ENCODE measurements around the gene UPB1.

UPB1 gene

DNA sequence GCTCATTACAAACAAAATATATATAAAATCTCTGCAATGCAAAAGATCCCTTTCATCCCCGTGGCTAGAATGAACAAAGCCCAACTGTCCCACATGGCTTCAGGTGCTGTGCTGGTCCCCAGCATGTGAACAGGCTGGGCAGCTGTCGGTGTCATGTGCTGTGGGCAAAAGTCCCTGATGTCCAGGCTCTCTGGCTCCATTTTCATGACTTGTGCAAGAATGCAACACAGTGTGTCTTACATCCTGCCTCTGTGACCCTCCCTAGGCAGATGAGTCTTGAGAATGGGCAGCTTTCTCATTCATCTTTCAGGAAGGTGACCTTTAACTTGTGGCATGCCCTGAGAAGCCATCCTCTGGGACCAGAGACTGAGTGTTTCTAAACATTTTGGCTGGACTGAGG is 45.3 kb downstream of the UPB1 start:
- Histone ChIP-seq H3K9ac (ENCODE audit: insufficient read length) (no peak overlapping the region), H3K4me3 (no peak overlapping the region), H3K36me3 (ENCODE audit: insufficient read depth, low read length) (peaks cover 20% of the 10 kb centered on the region; the same call in 1 of the 2 replicates), H3K27ac (no peak overlapping the region), H3K9me3 (ENCODE audit: low read depth, low read length) (no peaks in the 10 kb centered on the region)
- DNase-seq (ENCODE audit: low read depth, low spot score) = no peak
- TF ChIP-seq POLR2AphosphoS5 (IDR thresholded peaks at IDR 0.05; ENCODE audit: borderline replicate concordance, low read depth, low read length) (no peak), FOXP2 (optimal IDR thresholded peaks at IDR 0.05; ENCODE audit: control extremely low read depth, extremely low read length, insufficient read depth) (no peak), EZH2 (IDR thresholded peaks at IDR 0.05) (no peak)

DNA sequence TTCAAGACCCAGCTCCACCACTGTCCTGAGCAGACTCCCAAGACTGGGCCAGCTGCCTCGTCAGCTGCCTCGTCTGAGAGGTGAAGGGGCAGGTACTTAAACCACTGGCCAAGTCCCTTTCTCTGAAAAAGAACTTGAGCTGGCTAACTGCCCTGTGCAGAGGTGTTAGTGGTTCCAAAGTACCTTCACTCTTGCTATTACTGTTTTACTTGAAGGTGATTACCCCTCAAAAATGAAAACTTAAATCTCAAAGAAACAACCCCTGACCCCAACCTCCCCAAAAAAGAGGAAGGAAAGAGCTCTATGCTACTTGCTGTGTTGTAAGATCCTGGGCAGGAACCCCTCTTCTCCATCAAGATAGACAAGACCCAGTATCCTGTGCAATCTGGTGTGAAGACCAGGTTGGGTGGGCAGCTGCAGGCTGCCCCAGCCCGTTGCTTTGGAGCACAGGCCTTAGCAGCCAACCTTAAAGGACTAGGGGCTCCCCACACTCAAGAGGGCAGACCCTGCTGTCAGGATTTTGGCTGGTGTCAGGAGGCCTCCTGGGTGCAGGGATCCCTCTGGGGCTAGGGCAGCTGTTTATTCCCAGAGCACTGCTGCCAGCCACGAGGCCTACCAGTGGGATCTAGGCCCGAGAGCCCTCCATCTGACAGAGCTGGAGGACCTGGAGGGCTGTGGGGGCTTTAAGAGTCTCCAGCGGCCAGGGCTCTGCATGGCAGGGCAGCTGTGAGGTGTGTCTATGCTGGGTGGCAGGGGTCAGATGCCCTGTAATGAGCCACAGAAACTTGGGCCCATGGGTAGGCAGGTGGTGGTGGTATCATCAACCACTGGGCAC is 46.8 kb downstream of the UPB1 start:
- Histone ChIP-seq H3K36me3 (ENCODE audit: insufficient read depth, low read length) (peaks cover 26% of the 10 kb centered on the region; the same call in 1 of the 2 replicates), H3K4me3 (no peak overlapping the region), H3K27ac (no peak overlapping the region), H3K9me3 (ENCODE audit: low read depth, low read length) (no peaks in the 10 kb centered on the region), H3K9ac (ENCODE audit: insufficient read length) (no peak overlapping the region)
- no peak for TF ChIP-seq FOXP2 (optimal IDR thresholded peaks at IDR 0.05; ENCODE audit: control extremely low read depth, extremely low read length, insufficient read depth)
- no peak for TF ChIP-seq POLR2AphosphoS5 (IDR thresholded peaks at IDR 0.05; ENCODE audit: borderline replicate concordance, low read depth, low read length)
- TF ChIP-seq EZH2 (IDR thresholded peaks at IDR 0.05) = no peak
- DNase-seq (ENCODE audit: low read depth, low spot score) = no peak

DNA sequence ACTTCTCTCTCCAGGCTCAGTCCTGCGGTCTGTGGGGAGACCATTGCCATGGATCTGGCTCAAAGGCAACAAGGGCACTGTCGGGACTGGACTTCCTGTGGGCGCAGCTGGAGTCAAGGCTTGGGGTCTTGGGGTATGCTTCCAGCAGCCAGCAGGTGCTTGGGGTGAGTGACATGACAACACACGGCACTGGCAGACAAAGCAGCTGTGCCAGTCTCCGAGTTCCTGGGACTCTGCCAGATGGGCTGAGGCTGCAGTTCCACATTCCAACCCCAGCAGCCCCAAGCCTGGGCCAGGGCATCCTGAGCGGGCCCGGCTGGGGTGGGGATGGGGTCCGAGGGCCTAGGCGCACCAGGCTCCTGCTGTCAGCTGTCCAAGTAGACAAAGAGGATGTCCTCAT is 47.5 kb downstream of the UPB1 start:
- Histone ChIP-seq H3K9me3 (ENCODE audit: low read depth, low read length) (no peaks in the 10 kb centered on the region), H3K9ac (ENCODE audit: insufficient read length) (no peak overlapping the region), H3K4me3 (no peak overlapping the region), H3K27ac (no peak overlapping the region), H3K36me3 (ENCODE audit: insufficient read depth, low read length) (peaks cover 30% of the 10 kb centered on the region; the same call in 1 of the 2 replicates)
- no peak for TF ChIP-seq FOXP2 (optimal IDR thresholded peaks at IDR 0.05; ENCODE audit: control extremely low read depth, extremely low read length, insufficient read depth)
- TF ChIP-seq POLR2AphosphoS5 (IDR thresholded peaks at IDR 0.05; ENCODE audit: borderline replicate concordance, low read depth, low read length) = no peak
- no peak for TF ChIP-seq EZH2 (IDR thresholded peaks at IDR 0.05)
- no peak for DNase-seq (ENCODE audit: low read depth, low spot score)

DNA sequence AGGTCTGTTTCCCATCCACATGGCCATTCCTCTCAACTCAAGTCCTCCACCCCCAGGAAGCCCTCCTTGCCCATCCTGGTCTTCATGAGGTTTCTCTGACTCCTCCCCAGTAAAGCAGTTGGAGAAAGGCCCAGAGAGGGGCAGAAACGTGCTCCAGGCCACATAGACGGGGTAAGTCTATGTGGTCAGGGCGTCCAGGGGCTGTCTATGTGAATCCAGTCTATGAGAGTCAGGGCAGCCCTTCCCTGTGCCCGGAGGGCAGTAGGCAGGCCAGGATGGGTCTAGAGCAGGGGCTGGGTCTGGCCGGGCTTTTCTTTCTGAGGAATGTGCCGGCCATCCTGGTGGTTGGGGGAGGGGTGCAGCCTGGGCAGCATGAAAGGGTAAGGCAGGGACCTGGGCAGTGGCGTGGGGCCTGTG is 48.1 kb downstream of the UPB1 start:
- Histone ChIP-seq H3K9ac (ENCODE audit: insufficient read length) (no peak overlapping the region), H3K27ac (no peak overlapping the region), H3K36me3 (ENCODE audit: insufficient read depth, low read length) (peaks cover 30% of the 10 kb centered on the region; the same call in 1 of the 2 replicates), H3K4me3 (no peak overlapping the region), H3K9me3 (ENCODE audit: low read depth, low read length) (no peaks in the 10 kb centered on the region)
- TF ChIP-seq FOXP2 (optimal IDR thresholded peaks at IDR 0.05; ENCODE audit: control extremely low read depth, extremely low read length, insufficient read depth) (no peak), POLR2AphosphoS5 (IDR thresholded peaks at IDR 0.05; ENCODE audit: borderline replicate concordance, low read depth, low read length) (no peak), EZH2 (IDR thresholded peaks at IDR 0.05) (no peak)
- DNase-seq (ENCODE audit: low read depth, low spot score) = no peak

DNA sequence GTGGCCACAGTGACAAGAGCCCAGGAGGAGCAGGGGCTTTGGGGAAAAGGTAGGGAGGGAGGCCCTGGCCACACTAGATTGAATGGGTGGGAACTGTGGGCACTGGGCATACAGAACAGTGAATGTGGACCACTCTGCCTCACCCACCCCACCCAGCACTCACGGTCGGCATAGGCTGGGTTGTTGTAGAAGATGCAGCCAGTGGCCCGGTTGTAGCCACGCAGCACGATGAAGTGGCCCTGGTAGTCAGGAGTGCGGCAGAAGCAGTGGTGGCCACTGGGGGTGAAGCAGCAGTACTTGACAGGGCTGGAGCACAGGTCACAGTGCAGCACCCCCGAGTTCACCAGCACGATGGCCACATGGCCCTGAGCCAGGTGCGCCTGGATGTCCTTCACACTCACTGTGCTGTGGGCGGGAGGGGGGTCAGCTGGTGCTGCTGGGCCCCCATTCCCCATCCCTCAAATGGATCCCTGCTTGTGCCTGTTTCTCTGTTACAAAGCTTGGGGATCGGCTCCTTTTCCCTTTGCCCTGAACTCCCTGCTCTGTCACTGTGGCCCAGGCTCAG is 48.6 kb downstream of the UPB1 start:
- TF ChIP-seq FOXP2 (optimal IDR thresholded peaks at IDR 0.05; ENCODE audit: control extremely low read depth, extremely low read length, insufficient read depth) (no peak), POLR2AphosphoS5 (IDR thresholded peaks at IDR 0.05; ENCODE audit: borderline replicate concordance, low read depth, low read length) (no peak), EZH2 (IDR thresholded peaks at IDR 0.05) (no peak)
- Histone ChIP-seq H3K27ac (no peak overlapping the region), H3K9me3 (ENCODE audit: low read depth, low read length) (no peaks in the 10 kb centered on the region), H3K36me3 (ENCODE audit: insufficient read depth, low read length) (peaks cover 30% of the 10 kb centered on the region; the same call in 1 of the 2 replicates), H3K4me3 (no peak overlapping the region), H3K9ac (ENCODE audit: insufficient read length) (no peak overlapping the region)
- DNase-seq (ENCODE audit: low read depth, low spot score) = no peak

DNA sequence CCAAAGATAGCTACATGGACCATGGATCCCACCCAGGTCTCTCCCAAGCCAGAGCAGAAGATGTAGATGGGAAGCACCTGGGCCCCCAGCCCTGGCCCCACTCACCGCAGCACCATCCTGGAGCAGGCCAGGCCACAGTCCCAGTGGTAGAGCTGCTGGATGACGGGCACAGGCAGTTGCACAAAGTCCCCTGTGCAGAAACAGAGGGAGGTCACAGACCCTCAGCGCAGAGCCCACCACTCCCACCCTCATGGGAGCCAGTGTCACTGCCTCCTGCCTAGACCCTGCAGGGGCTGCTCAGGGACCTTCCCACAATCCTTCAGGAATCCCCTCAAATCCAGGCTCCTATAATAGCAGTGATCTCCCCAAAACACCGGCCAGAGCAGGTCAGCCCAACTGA is 53.7 kb downstream of the UPB1 start:
- peaks cover 10% of the 10 kb centered on the region; the same call in 1 of the 2 replicates for H3K36me3 ChIP-seq (ENCODE audit: insufficient read depth, low read length)
- no peak overlapping the region for H3K9ac ChIP-seq (ENCODE audit: insufficient read length)
- TF ChIP-seq EZH2 (IDR thresholded peaks at IDR 0.05) (no peak), POLR2AphosphoS5 (IDR thresholded peaks at IDR 0.05; ENCODE audit: borderline replicate concordance, low read depth, low read length) (no peak), FOXP2 (optimal IDR thresholded peaks at IDR 0.05; ENCODE audit: control extremely low read depth, extremely low read length, insufficient read depth) (no peak)
- H3K9me3 ChIP-seq (ENCODE audit: low read depth, low read length) = no peaks in the 10 kb centered on the region
- no peak for DNase-seq (ENCODE audit: low read depth, low spot score)
- H3K27ac ChIP-seq = no peak overlapping the region
- H3K4me3 ChIP-seq = no peak overlapping the region

DNA sequence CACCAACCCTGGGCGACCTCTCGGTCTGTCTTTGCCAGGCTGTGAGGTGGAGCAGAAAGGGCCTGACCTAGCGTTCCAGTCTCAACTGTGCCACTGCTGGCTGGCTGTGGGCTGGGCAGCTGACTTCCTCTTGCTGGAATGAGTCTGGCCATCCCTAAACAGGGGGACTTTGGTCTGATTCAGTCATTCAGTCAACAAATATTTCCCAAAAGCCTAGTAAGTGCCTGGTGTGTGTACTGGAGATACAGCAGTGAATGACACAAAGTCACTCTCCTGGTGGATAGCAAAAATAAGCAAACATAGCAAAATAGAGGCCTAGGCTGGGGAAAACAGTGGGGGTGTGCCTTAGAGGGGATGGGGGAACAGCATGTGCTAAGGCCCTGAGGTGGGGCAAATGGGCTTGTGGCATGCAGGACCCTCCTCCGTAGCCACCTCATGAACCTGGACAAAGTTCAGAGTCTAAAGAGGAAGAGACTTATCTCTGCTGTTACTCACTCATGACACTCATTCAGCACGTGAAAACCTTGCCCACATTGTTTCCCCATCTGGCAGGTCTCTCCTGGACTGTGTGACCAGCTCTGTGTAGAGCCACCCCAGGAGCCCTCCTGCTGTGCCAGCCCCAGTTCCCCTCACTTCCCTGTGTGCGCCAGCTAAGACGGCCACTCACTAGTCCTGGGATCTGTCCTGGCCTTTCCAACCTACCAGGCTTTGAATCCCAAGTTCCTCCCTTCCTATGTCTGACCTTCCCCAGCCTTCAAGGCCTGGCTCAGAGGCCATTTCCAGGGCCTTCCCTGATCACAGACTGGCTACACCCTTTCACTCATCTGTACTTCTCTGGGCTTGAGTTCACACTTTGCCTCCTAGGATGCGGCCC is 55.1 kb downstream of the UPB1 start:
- Histone ChIP-seq H3K4me3 (no peak overlapping the region), H3K9me3 (ENCODE audit: low read depth, low read length) (no peaks in the 10 kb centered on the region), H3K9ac (ENCODE audit: insufficient read length) (no peak overlapping the region), H3K36me3 (ENCODE audit: insufficient read depth, low read length) (peaks cover 10% of the 10 kb centered on the region; the same call in 1 of the 2 replicates), H3K27ac (no peak overlapping the region)
- no peak for DNase-seq (ENCODE audit: low read depth, low spot score)
- TF ChIP-seq FOXP2 (optimal IDR thresholded peaks at IDR 0.05; ENCODE audit: control extremely low read depth, extremely low read length, insufficient read depth) (no peak), EZH2 (IDR thresholded peaks at IDR 0.05) (no peak), POLR2AphosphoS5 (IDR thresholded peaks at IDR 0.05; ENCODE audit: borderline replicate concordance, low read depth, low read length) (no peak)

Data from SK-N-MC (cell line).